Measurements from ENCODE around the gene RPL37A.

The RPL37A gene

DNA sequence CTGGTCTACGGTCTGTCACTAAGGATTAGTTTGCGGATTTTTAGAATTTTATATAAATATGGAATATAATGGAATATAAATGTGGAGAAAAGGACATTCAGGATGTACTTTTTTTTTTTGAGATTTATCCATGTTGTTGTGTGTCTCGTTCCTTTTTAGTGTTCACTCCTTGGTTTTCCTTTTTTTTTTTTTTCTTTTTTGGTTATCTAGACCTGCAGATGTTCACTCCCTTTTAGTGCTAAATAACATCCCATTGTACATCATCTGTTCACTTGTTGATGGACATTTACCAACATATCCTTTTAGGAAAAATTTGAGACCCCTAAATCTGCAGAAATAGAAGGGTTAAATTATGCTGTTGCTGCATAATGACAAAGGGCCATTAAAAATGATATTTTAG, 25.5 kb upstream of the RPL37A start:
- H3K9me3 ChIP-seq (replicated peaks; ENCODE audit: insufficient read depth, low read length) = no peaks in the 10 kb centered on the region
- no peak for DNase-seq
- no peaks in the 10 kb centered on the region for H4K20me1 ChIP-seq (ENCODE audit: insufficient read depth, low read length)
- no peaks in the 10 kb centered on the region for H3K4me1 ChIP-seq (ENCODE audit: low read length)
- no peak overlapping the region for H3K4me3 ChIP-seq (ENCODE audit: low read length)
- no peaks in the 10 kb centered on the region for H3K27me3 ChIP-seq (replicated peaks; ENCODE audit: insufficient read depth, low read length)
- no peak overlapping the region for H3K4me2 ChIP-seq (ENCODE audit: low read depth, low read length)
- H3K9me2 ChIP-seq (replicated peaks; ENCODE audit: insufficient read depth, low read length) = no peaks in the 10 kb centered on the region
- no peak overlapping the region for H2AFZ ChIP-seq (ENCODE audit: low read length)
- TF ChIP-seq EZH2phosphoT487 (IDR thresholded peaks at IDR 0.05; ENCODE audit: low read length) = no peak
- no peak for TF ChIP-seq EZH2 (optimal IDR thresholded peaks at IDR 0.05; ENCODE audit: low read depth, low read length)
- TF ChIP-seq, protein P1, sequence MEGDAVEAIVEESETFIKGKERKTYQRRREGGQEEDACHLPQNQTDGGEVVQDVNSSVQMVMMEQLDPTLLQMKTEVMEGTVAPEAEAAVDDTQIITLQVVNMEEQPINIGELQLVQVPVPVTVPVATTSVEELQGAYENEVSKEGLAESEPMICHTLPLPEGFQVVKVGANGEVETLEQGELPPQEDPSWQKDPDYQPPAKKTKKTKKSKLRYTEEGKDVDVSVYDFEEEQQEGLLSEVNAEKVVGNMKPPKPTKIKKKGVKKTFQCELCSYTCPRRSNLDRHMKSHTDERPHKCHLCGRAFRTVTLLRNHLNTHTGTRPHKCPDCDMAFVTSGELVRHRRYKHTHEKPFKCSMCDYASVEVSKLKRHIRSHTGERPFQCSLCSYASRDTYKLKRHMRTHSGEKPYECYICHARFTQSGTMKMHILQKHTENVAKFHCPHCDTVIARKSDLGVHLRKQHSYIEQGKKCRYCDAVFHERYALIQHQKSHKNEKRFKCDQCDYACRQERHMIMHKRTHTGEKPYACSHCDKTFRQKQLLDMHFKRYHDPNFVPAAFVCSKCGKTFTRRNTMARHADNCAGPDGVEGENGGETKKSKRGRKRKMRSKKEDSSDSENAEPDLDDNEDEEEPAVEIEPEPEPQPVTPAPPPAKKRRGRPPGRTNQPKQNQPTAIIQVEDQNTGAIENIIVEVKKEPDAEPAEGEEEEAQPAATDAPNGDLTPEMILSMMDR (IDR thresholded peaks at IDR 0.05; ENCODE audit: low read length) = no peak
- no peaks in the 10 kb centered on the region for H3K79me2 ChIP-seq (ENCODE audit: low read length)
- no peaks in the 10 kb centered on the region for H3K36me3 ChIP-seq (replicated peaks; ENCODE audit: insufficient read depth, low read length)
- no peaks in the 10 kb centered on the region for H3F3A ChIP-seq (ENCODE audit: insufficient read depth, low read length)
- H3K9ac ChIP-seq (ENCODE audit: low read length) = no peak overlapping the region
- no peak overlapping the region for H3K27ac ChIP-seq (ENCODE audit: low read length)

DNA sequence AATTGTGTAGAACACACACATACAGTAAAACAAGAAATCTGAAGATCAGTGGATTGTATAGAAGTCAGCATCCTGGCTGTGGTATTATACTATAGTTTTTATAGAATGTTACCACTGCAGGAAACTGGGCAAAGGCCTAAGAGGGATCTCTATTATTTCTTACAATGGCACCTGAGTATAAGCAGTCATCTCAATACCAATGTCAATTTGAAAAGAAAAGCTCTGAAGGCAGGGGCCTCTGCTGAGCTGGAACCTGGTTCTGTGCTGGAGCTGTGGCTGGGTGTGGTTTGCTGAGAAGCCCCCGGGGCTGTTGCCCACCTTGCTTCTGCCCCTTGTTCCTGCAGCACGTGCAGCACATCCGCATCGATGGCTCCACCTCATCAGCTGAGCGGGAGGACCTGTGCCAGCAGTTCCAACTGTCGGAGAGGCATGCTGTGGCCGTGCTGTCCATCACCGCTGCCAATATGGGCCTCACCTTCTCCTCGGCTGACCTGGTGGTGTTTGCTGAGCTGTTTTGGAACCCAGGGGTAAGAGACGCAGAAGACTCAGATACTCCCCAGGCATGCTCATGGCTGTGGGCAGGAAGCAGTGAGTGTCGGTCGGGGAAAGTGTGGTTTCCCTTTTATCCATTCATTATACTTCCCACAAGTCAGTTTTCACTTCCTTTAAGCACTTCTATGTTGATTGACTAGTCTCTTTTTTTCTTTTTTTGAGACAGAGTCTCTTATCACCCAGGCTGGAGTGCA, 23.5 kb upstream of the RPL37A start:
- no peak overlapping the region for H3K27ac ChIP-seq (ENCODE audit: low read length)
- no peaks in the 10 kb centered on the region for H3F3A ChIP-seq (ENCODE audit: insufficient read depth, low read length)
- H3K36me3 ChIP-seq (replicated peaks; ENCODE audit: insufficient read depth, low read length) = no peaks in the 10 kb centered on the region
- no peak overlapping the region for H3K4me2 ChIP-seq (ENCODE audit: low read depth, low read length)
- H3K27me3 ChIP-seq (replicated peaks; ENCODE audit: insufficient read depth, low read length) = no peaks in the 10 kb centered on the region
- no peaks in the 10 kb centered on the region for H4K20me1 ChIP-seq (ENCODE audit: insufficient read depth, low read length)
- TF ChIP-seq, protein P1 (IDR thresholded peaks at IDR 0.05; ENCODE audit: low read length) = no peak
- TF ChIP-seq EZH2 (optimal IDR thresholded peaks at IDR 0.05; ENCODE audit: low read depth, low read length) (no peak), EZH2phosphoT487 (IDR thresholded peaks at IDR 0.05; ENCODE audit: low read length) (no peak)
- H3K4me3 ChIP-seq (ENCODE audit: low read length) = no peak overlapping the region
- H3K9ac ChIP-seq (ENCODE audit: low read length) = no peak overlapping the region
- no peaks in the 10 kb centered on the region for H3K4me1 ChIP-seq (ENCODE audit: low read length)
- H3K79me2 ChIP-seq (ENCODE audit: low read length) = no peaks in the 10 kb centered on the region
- H3K9me3 ChIP-seq (replicated peaks; ENCODE audit: insufficient read depth, low read length) = no peaks in the 10 kb centered on the region
- no peak for DNase-seq
- H3K9me2 ChIP-seq (replicated peaks; ENCODE audit: insufficient read depth, low read length) = no peaks in the 10 kb centered on the region
- no peak overlapping the region for H2AFZ ChIP-seq (ENCODE audit: low read length)

DNA sequence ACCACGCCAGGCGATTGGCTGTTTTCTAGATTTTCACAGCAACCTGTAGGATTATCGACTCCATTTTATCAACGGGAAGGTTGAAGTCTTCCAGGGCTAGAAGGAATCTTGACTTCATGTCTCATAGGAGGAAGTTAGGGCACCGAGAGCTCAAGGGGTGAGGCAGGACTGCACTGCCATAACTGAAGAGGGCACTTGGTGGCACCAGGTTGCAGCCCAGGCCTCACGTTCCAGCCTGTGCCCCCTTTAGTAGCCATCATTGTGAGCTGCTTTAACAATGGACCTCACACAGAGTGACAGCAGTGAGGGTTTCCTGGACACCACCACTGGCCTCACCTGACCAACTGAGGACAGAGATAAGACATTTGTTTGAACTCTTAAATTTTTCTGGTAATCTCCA, 22.9 kb upstream of the RPL37A start:
- no peaks in the 10 kb centered on the region for H3K36me3 ChIP-seq (replicated peaks; ENCODE audit: insufficient read depth, low read length)
- no peak overlapping the region for H3K27ac ChIP-seq (ENCODE audit: low read length)
- no peak overlapping the region for H3K9ac ChIP-seq (ENCODE audit: low read length)
- TF ChIP-seq EZH2phosphoT487 (IDR thresholded peaks at IDR 0.05; ENCODE audit: low read length) = no peak
- TF ChIP-seq, protein P1 (IDR thresholded peaks at IDR 0.05; ENCODE audit: low read length) = no peak
- TF ChIP-seq EZH2 (optimal IDR thresholded peaks at IDR 0.05; ENCODE audit: low read depth, low read length) = no peak
- no peaks in the 10 kb centered on the region for H3K9me2 ChIP-seq (replicated peaks; ENCODE audit: insufficient read depth, low read length)
- no peaks in the 10 kb centered on the region for H3K79me2 ChIP-seq (ENCODE audit: low read length)
- H3K4me3 ChIP-seq (ENCODE audit: low read length) = no peak overlapping the region
- H3K9me3 ChIP-seq (replicated peaks; ENCODE audit: insufficient read depth, low read length) = no peaks in the 10 kb centered on the region
- no peaks in the 10 kb centered on the region for H3K4me1 ChIP-seq (ENCODE audit: low read length)
- H3K4me2 ChIP-seq (ENCODE audit: low read depth, low read length) = no peak overlapping the region
- no peaks in the 10 kb centered on the region for H4K20me1 ChIP-seq (ENCODE audit: insufficient read depth, low read length)
- H3F3A ChIP-seq (ENCODE audit: insufficient read depth, low read length) = no peaks in the 10 kb centered on the region
- no peak overlapping the region for H2AFZ ChIP-seq (ENCODE audit: low read length)
- DNase-seq = no peak
- no peaks in the 10 kb centered on the region for H3K27me3 ChIP-seq (replicated peaks; ENCODE audit: insufficient read depth, low read length)

All from MM.1S (cell line).